Fibroblast of lung (primary cell): ENCODE data around the gene PPP1R12A.

ENCODE experiments used
- CTCF ChIP-seq, 2 donors: IDR thresholded peaks in 1 of 2; conservative IDR thresholded peaks in 1 of 2; 1 replicate in 1 of 2; 2 replicates in 1 of 2; pipeline ENCODE4 v1.5.1; 2011 to 2012; ENCODE audit warnings: low read length in 2 of 2, control low read depth in 1 of 2, inconsistent platforms in 1 of 2, low read depth in 1 of 2, mild to moderate bottlenecking in 1 of 2
- EZH2 ChIP-seq: IDR thresholded peaks from 2 replicates; pipeline ENCODE4 v1.5.1; 2012; ENCODE audit warnings: low read length, control low read depth, mild to moderate bottlenecking; ENCODE audit errors: missing control alignments

DNA sequence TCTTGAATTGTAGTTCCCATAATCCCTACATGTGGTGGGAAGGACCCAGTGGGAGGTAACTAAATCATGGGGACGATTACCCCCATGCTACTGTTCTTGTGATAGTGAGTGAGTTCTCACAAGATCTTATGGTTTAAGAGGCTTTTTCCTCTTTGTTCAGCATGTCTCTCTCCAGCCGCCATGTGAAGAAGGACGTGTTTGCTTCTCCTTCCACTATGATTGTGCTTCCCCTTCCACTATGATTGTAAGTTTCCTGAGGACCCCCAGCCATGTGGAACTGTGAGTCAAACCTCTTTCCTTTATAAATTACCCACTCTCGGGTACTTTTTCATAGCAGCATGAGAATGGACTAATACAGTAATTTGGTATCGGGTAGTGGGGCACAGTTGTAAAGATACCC is 97.3 kb downstream of the PPP1R12A start:
- TF ChIP-seq CTCF (conservative IDR thresholded peaks at IDR 0.05 in 1 of 2, IDR thresholded peaks at IDR 0.05 in 1 of 2; ENCODE audit: low read depth in 1 of 2, low read length in 2 of 2), result no peak
- no peak for TF ChIP-seq EZH2
